Activated CD8-positive, alpha-beta memory T cell treated with anti-CD3 and anti-CD28 coated beads for 36 hours (primary cell): ENCODE results near the gene GUCY2D. TPM values are rescaled to one million over a fixed set of nuclear protein-coding genes. Genes with fewer than 3 reads are reported as not detected.

Experiments used
- CTCF ChIA-PET: fragments of 350-600 bp; sonication (Branson Sonifier 250); formaldehyde crosslinking; loops from one replicate; lab custom pipeline; 2021; ENCODE audit warnings: antibody characterized with exemption; lab: Charles Lee
- POLR2A ChIA-PET: fragments of 350-600 bp; sonication (Branson Sonifier 250); formaldehyde crosslinking; loops from one replicate; lab custom pipeline; 2021; ENCODE audit warnings: antibody characterized with exemption; lab: Charles Lee
- total RNA-seq, 2 experiments: library from RNA; stranded (reverse); gene quantifications; one replicate each; pipeline ENCODE4 v1.2.3, GENCODE V29; 2021

The GUCY2D gene
- total RNA-seq, 2 experiments from 2014 or later: not detected

DNA sequence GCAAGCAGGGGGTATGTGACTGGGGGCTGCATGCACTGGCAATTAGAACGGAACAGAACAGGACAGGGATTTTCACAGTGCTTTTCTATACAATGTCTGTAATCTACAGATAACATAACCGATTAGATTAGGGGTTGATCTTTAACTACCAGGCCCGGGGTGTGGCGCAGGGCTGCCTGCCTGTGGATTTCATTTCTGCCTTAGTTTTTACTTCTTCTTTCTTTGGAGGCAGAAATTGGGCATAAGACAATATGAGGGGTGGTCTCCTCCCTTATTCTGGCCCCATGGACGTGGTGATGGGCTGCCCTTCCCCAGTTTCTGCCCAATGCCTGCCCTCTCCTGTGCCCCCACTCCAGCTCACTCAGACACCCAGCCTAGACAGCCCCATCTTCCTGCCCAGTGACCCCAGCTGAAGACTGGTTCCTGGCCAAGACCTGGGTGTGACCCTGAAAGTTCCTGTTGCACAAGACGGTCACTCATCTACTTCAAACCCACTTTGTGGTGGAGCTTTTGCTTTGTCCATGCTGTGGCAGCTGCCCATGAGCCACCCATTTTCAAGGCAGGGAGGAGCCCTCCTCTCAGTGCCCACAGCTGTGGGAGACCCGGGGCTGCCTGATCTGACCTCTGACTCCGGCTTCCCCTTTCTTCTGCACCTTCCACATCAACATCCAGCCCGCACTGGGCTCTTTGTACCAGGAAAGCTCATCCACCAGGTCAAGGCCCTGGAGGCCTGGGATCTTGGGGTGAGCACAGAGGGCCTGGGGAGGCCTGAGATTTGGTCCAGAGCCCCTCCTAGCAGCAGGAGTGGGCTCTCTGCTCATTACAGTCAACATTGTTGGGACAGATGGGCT, 66.5 kb downstream of the GUCY2D start:
- POLR2A ChIA-PET: no interaction called here
- CTCF ChIA-PET: interaction anchor here (1.3 to 8.1 kb wide), 7 partner anchors 8 to 50 kb away, joined by 3 to 63 read pairs (median 12); partner anchors contain the start of gene ALOXE3

- ChIA-PET CTCF (interaction anchor here (1.3 to 8.1 kb wide), 7 partner anchors 8 to 49 kb away, joined by 3 to 63 read pairs (median 12); partner anchors contain the start of gene ALOXE3), POLR2A (no interaction called here)
These were observed 67.1 kb downstream of the GUCY2D start for GRCh38 chr17:8069587-8069860.

Other genes starting within 250 kb of the GUCY2D start
- gene KDM6B, start 168.4 kb upstream of the GUCY2D start, total RNA-seq: 10 to 100 TPM; 65.4 to 77.7 TPM
- 1 to 10 TPM; 4.6 to 5.9 TPM for gene TMEM88, start 147.5 kb upstream of the GUCY2D start, total RNA-seq
- gene NAA38, start 145.1 kb upstream of the GUCY2D start, total RNA-seq: 10 to 100 TPM; 62.9 to 65.3 TPM
- 10 to 100 TPM; 15.9 to 16.6 TPM for gene CYB5D1, start 144.6 kb upstream of the GUCY2D start, total RNA-seq
- gene CHD3, start 113.8 kb upstream of the GUCY2D start, total RNA-seq: 100 to 1,000 TPM; 112 to 113 TPM
- 1 to 10 TPM; 4.4 to 4.5 TPM for gene RNF227, start 86.3 kb upstream of the GUCY2D start, total RNA-seq
- 1 to 10 TPM; 5.9 to 6.7 TPM for gene KCNAB3, start 72.8 kb upstream of the GUCY2D start, total RNA-seq
- 100 to 1,000 TPM; 144 to 156 TPM for gene TRAPPC1, start 70.7 kb upstream of the GUCY2D start, total RNA-seq
- 10 to 100 TPM; 40.1 to 44.4 TPM for gene CNTROB, start 70.4 kb upstream of the GUCY2D start, total RNA-seq
- gene ALOX15B, start 36.4 kb downstream of the GUCY2D start, total RNA-seq: not detected
- 1 to 10 TPM; 1.7 TPM for gene ALOX12B, start 85.1 kb downstream of the GUCY2D start, total RNA-seq
- under 1 TPM in 1 of 2 experiments, not detected in 1; 0.19 TPM for gene ALOXE3, start 115.9 kb downstream of the GUCY2D start, total RNA-seq
- 1 to 10 TPM; 2.9 to 3.1 TPM for gene HES7, start 121.5 kb downstream of the GUCY2D start, total RNA-seq
- 10 to 100 TPM; 43.1 to 45.4 TPM for gene PER1, start 149.8 kb downstream of the GUCY2D start, total RNA-seq
- 10 to 100 TPM; 26.3 to 26.6 TPM for gene VAMP2, start 160.3 kb downstream of the GUCY2D start, total RNA-seq
- 10 to 100 TPM; 20.2 to 21.0 TPM for gene TMEM107, start 173.8 kb downstream of the GUCY2D start, total RNA-seq
- 1 to 10 TPM; 6.6 to 7.0 TPM for gene BORCS6, start 187.6 kb downstream of the GUCY2D start, total RNA-seq
- 100 to 1,000 TPM; 112 to 117 TPM for gene AURKB, start 208.0 kb downstream of the GUCY2D start, total RNA-seq
- gene CTC1, start 245.4 kb downstream of the GUCY2D start, total RNA-seq: 10 to 100 TPM; 58.7 to 60.7 TPM
- 100 to 1,000 TPM; 191 to 203 TPM for gene PFAS, start 246.7 kb downstream of the GUCY2D start, total RNA-seq